ENCODE data around the gene PCDHGC3. TPM values are rescaled to one million over a fixed set of nuclear protein-coding genes. Genes with fewer than 3 reads are reported as not detected.

The PCDHGC3 gene
- total RNA-seq, 4 donors from 2014 or later, result 25.9 to 146 (median 123) TPM

- no peak for TF ChIP-seq POLR2A (IDR thresholded peaks at IDR 0.05)
- TF ChIP-seq, protein P1, sequence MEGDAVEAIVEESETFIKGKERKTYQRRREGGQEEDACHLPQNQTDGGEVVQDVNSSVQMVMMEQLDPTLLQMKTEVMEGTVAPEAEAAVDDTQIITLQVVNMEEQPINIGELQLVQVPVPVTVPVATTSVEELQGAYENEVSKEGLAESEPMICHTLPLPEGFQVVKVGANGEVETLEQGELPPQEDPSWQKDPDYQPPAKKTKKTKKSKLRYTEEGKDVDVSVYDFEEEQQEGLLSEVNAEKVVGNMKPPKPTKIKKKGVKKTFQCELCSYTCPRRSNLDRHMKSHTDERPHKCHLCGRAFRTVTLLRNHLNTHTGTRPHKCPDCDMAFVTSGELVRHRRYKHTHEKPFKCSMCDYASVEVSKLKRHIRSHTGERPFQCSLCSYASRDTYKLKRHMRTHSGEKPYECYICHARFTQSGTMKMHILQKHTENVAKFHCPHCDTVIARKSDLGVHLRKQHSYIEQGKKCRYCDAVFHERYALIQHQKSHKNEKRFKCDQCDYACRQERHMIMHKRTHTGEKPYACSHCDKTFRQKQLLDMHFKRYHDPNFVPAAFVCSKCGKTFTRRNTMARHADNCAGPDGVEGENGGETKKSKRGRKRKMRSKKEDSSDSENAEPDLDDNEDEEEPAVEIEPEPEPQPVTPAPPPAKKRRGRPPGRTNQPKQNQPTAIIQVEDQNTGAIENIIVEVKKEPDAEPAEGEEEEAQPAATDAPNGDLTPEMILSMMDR (IDR thresholded peaks at IDR 0.05), result no peak
- Histone ChIP-seq H3K27me3 (no peaks in the 10 kb centered on the region), H3K4me1 (no peaks in the 10 kb centered on the region), H3K36me3 (no peaks in the 10 kb centered on the region), H3K9me3 (peaks cover 0 to 85% of the 10 kb centered on the region in 2 donors), H3K27ac (no peak overlapping the region), H3K4me3 (no peak overlapping the region)
- DNase-seq, result no peak
- intact Hi-C loops (cut with DNase I; ENCODE audit: low total_unique reads), result no loop called here
Measured at GRCh38 chr5:141434006-141434405, 41.8 kb upstream of the PCDHGC3 start.

GRCh38 chr5:141437221-141437620, 38.5 kb upstream of the PCDHGC3 start:
- intact Hi-C loops (cut with DNase I; ENCODE audit: low total_unique reads), result no loop called here
- no peaks in the 10 kb centered on the region for H3K4me1 ChIP-seq
- H3K36me3 ChIP-seq, result no peaks in the 10 kb centered on the region
- no peak for DNase-seq
- H3K27ac ChIP-seq, result no peak overlapping the region
- TF ChIP-seq, protein P1 (IDR thresholded peaks at IDR 0.05), result no peak
- TF ChIP-seq POLR2A (IDR thresholded peaks at IDR 0.05), result no peak
- no peaks in the 10 kb centered on the region for H3K27me3 ChIP-seq
- H3K9me3 ChIP-seq, result peaks cover 0 to 74% of the 10 kb centered on the region in 2 donors
- no peak overlapping the region for H3K4me3 ChIP-seq

DNA sequence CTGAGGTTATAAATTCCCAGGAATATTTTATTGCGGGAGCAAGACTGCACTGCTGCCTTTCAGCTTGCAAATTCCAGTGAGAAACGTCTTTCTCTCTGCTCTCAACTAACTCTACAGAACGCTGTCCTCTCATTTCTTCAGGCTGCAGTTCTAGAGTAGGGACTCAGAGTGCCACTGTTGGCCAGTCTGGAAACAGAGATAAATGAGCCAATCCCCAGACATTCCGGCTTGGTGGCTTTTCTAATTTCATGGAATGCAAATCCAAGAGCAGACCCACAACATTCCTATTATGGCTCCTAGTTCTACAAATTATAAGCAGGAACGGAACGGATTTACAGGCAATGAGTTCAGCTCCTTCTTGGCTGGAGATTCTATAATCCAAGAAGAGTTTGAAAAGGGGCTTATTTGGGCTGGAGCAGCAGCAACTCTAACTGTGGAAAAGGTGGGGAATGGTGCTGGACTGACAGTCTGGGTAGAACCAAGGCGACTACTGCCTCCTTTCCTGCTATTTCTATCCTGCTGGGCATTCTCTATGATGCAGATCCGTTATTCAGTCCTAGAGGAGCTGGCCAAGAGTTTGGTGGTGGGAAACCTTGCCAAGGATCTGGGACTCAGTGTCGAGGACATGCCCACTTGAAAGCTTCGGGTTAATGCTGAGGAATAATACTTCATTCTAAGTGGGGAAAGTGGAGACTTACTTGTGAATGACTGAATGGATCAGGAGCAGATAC, 36.2 kb upstream of the PCDHGC3 start:
- H3K4me3 ChIP-seq, result no peak overlapping the region
- no peaks in the 10 kb centered on the region for H3K27me3 ChIP-seq
- H3K4me1 ChIP-seq, result no peaks in the 10 kb centered on the region
- H3K36me3 ChIP-seq, result no peaks in the 10 kb centered on the region
- no peak overlapping the region for H3K27ac ChIP-seq
- DNase-seq, result no peak
- TF ChIP-seq, protein P1 (IDR thresholded peaks at IDR 0.05), result no peak
- no peak for TF ChIP-seq POLR2A (IDR thresholded peaks at IDR 0.05)
- peaks cover 0 to 55% of the 10 kb centered on the region in 2 donors for H3K9me3 ChIP-seq
- intact Hi-C loops (cut with DNase I; ENCODE audit: low total_unique reads), result no loop called here

DNA sequence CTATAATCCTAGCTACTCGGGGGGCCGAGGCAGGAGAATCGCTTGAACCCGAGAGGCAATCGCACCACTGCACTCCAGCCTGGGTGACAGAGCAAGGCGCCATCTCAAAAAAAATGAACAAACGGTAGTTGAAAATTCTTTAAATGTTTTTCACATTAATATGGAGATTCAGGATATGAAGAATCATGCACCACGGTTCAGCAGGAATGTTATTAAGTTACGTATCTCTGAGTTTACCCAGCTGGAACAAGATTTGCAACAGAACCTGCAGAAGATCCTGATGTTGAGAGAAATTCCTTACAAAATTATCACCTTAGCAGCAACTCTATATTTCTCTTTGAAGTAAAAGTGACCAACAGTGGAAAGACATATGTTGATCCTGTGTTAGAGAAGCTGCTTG, 35.4 kb upstream of the PCDHGC3 start:
- Histone ChIP-seq H3K27me3 (no peaks in the 10 kb centered on the region), H3K27ac (no peak overlapping the region), H3K36me3 (no peaks in the 10 kb centered on the region), H3K4me1 (no peaks in the 10 kb centered on the region), H3K4me3 (no peak overlapping the region), H3K9me3 (peaks cover 0 to 56% of the 10 kb centered on the region in 2 donors)
- TF ChIP-seq POLR2A (IDR thresholded peaks at IDR 0.05), result no peak
- TF ChIP-seq, protein P1 (IDR thresholded peaks at IDR 0.05), result no peak
- no peak for DNase-seq
- intact Hi-C loops (cut with DNase I; ENCODE audit: low total_unique reads), result no loop called here

GRCh38 chr5:141441571-141442170, 34.1 kb upstream of the PCDHGC3 start:
- intact Hi-C loops (cut with DNase I; ENCODE audit: low total_unique reads), result no loop called here
- DNase-seq, result no peak
- H3K4me3 ChIP-seq, result no peak overlapping the region
- H3K9me3 ChIP-seq, result peaks cover 0 to 46% of the 10 kb centered on the region in 2 donors
- H3K27ac ChIP-seq, result no peak overlapping the region
- H3K36me3 ChIP-seq, result no peaks in the 10 kb centered on the region
- no peaks in the 10 kb centered on the region for H3K4me1 ChIP-seq
- TF ChIP-seq POLR2A (IDR thresholded peaks at IDR 0.05), result no peak
- H3K27me3 ChIP-seq, result no peaks in the 10 kb centered on the region
